ENCODE data around the gene SLC35F1. TPM values are rescaled to one million over a fixed set of nuclear protein-coding genes. Genes with fewer than 3 reads are reported as not detected.
A peak's percentile ranks its signal among the peaks of the same experiment; 100 is the strongest.

SLC35F1 gene
- total RNA-seq, 1 donor from 2014 or later = 4.5 TPM

DNA sequence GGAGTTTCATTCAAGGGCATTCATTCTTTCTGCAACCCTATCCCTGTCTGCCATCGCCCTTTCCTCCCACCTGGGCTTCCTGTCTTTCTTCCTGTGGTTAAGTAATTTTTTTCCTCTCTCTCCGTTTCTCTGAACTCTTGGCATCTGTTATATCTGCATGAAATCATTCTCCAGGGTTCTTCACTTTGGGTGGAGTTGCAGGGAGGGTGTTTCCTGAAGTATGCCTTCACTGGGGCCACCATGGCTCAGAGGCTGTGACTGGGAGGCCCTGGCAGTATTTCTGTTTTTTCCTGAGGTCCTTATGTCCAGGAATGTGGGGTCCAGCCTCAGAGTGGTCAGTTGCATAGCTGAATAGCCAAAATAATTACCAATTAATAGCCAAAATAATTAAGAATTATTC lies 137.2 kb downstream of the SLC35F1 start:
- Mint-ChIP-seq H3K4me3 (ENCODE audit: low read depth) (no peak overlapping the region), H3K27me3 (no peaks in the 10 kb centered on the region), H3K36me3 (ENCODE audit: insufficient read depth) (no peaks in the 10 kb centered on the region), H3K4me1 (ENCODE audit: low read depth) (no peaks in the 10 kb centered on the region), H3K9me3 (ENCODE audit: low read depth) (no peaks in the 10 kb centered on the region), H3K27ac (no peak overlapping the region)
- DNase-seq (ENCODE audit: low spot score, unreplicated experiment) = no peak
- TF ChIP-seq, protein P1, sequence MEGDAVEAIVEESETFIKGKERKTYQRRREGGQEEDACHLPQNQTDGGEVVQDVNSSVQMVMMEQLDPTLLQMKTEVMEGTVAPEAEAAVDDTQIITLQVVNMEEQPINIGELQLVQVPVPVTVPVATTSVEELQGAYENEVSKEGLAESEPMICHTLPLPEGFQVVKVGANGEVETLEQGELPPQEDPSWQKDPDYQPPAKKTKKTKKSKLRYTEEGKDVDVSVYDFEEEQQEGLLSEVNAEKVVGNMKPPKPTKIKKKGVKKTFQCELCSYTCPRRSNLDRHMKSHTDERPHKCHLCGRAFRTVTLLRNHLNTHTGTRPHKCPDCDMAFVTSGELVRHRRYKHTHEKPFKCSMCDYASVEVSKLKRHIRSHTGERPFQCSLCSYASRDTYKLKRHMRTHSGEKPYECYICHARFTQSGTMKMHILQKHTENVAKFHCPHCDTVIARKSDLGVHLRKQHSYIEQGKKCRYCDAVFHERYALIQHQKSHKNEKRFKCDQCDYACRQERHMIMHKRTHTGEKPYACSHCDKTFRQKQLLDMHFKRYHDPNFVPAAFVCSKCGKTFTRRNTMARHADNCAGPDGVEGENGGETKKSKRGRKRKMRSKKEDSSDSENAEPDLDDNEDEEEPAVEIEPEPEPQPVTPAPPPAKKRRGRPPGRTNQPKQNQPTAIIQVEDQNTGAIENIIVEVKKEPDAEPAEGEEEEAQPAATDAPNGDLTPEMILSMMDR (IDR thresholded peaks at IDR 0.05; ENCODE audit: unreplicated experiment) = no peak

GRCh38 chr6:118054082-118054481 lies 147.0 kb downstream of the SLC35F1 start:
- DNase-seq (ENCODE audit: low spot score, unreplicated experiment) = no peak
- no peak overlapping the region for H3K27ac Mint-ChIP-seq
- H3K27me3 Mint-ChIP-seq = no peaks in the 10 kb centered on the region
- H3K4me3 Mint-ChIP-seq (ENCODE audit: low read depth) = no peak overlapping the region
- no peaks in the 10 kb centered on the region for H3K4me1 Mint-ChIP-seq (ENCODE audit: low read depth)
- H3K9me3 Mint-ChIP-seq (ENCODE audit: low read depth) = no peaks in the 10 kb centered on the region
- H3K36me3 Mint-ChIP-seq (ENCODE audit: insufficient read depth) = no peaks in the 10 kb centered on the region
- TF ChIP-seq, protein P1 (IDR thresholded peaks at IDR 0.05; ENCODE audit: unreplicated experiment) = no peak

GRCh38 chr6:118061666-118062065 lies 154.6 kb downstream of the SLC35F1 start:
- Mint-ChIP-seq H3K36me3 (ENCODE audit: insufficient read depth) (no peaks in the 10 kb centered on the region), H3K4me1 (ENCODE audit: low read depth) (no peaks in the 10 kb centered on the region), H3K9me3 (ENCODE audit: low read depth) (peaks cover 9% of the 10 kb centered on the region), H3K27me3 (no peaks in the 10 kb centered on the region), H3K4me3 (ENCODE audit: low read depth) (no peak overlapping the region), H3K27ac (no peak overlapping the region)
- DNase-seq (ENCODE audit: low spot score, unreplicated experiment) = no peak
- TF ChIP-seq, protein P1 (IDR thresholded peaks at IDR 0.05; ENCODE audit: unreplicated experiment) = no peak

- no peaks in the 10 kb centered on the region for H3K4me1 Mint-ChIP-seq (ENCODE audit: low read depth)
- no peaks in the 10 kb centered on the region for H3K36me3 Mint-ChIP-seq (ENCODE audit: insufficient read depth)
- no peaks in the 10 kb centered on the region for H3K9me3 Mint-ChIP-seq (ENCODE audit: low read depth)
- H3K27ac Mint-ChIP-seq = no peak overlapping the region
- no peaks in the 10 kb centered on the region for H3K27me3 Mint-ChIP-seq
- DNase-seq (ENCODE audit: low spot score, unreplicated experiment) = no peak
- no peak overlapping the region for H3K4me3 Mint-ChIP-seq (ENCODE audit: low read depth)
- TF ChIP-seq, protein P1 (IDR thresholded peaks at IDR 0.05; ENCODE audit: unreplicated experiment) = peak; percentile 42
Observed at GRCh38 chr6:118080547-118080946, 173.5 kb downstream of the SLC35F1 start.

DNA sequence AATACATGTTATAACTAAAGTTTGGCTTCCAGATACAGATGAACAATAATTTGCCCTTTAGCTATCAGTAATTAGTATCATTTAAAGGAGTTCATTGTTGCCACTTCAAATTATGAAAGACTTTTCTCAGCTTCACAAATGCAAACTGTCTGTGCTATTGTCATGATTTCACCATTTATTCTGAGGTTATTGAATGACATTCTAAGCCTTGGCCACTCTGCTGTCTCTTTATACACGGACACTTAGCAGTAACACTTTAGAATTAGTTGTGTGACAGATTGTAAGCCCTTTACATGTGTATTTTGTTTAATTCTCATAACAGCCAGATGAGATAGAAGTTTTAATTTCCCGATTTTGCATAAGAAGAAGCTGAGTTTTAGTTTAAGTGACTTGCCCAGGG lies 176.6 kb downstream of the SLC35F1 start:
- Mint-ChIP-seq H3K27me3 (no peaks in the 10 kb centered on the region), H3K9me3 (ENCODE audit: low read depth) (no peaks in the 10 kb centered on the region), H3K4me1 (ENCODE audit: low read depth) (no peaks in the 10 kb centered on the region), H3K4me3 (ENCODE audit: low read depth) (no peak overlapping the region), H3K36me3 (ENCODE audit: insufficient read depth) (no peaks in the 10 kb centered on the region), H3K27ac (no peak overlapping the region)
- TF ChIP-seq, protein P1 (IDR thresholded peaks at IDR 0.05; ENCODE audit: unreplicated experiment) = no peak
- DNase-seq (ENCODE audit: low spot score, unreplicated experiment) = no peak

Data from progenitor cell of endocrine pancreas (in vitro differentiated cells).